Mammary epithelial cell (primary cell): ENCODE measurements around the gene RLN3.

Experiments
- CTCF ChIP-seq, 2 donors: IDR thresholded peaks in 1 of 2; conservative IDR thresholded peaks in 1 of 2; 2 replicates each; pipeline ENCODE4 v1.5.1; 2011 to 2012; ENCODE audit warnings: inconsistent platforms in 2 of 2, low read length in 2 of 2, mild to moderate bottlenecking in 2 of 2, control low read depth in 1 of 2, low read depth in 1 of 2; ENCODE audit not compliant: insufficient read depth in 1 of 2; ENCODE audit errors: extremely low read depth in 1 of 2
- EZH2 ChIP-seq: IDR thresholded peaks from 2 replicates; pipeline ENCODE4 v1.6.1; 2012; ENCODE audit warnings: low read length, inconsistent platforms, borderline replicate concordance

GRCh38 chr19:14055396-14055795 is 27.4 kb downstream of the RLN3 start:
- no peak for TF ChIP-seq EZH2
- no peak for TF ChIP-seq CTCF (conservative IDR thresholded peaks at IDR 0.05 in 1 of 2, IDR thresholded peaks at IDR 0.05 in 1 of 2; ENCODE audit: extremely low read depth in 1 of 2, insufficient read depth in 1 of 2, low read depth in 1 of 2, low read length in 2 of 2)
